ENCODE data around the gene ACD.

GRCh38 chr16:67653789-67654402, 6.2 kb downstream of the ACD start:
- no peak for TF ChIP-seq CTCF (IDR thresholded peaks at IDR 0.05)
- TF ChIP-seq POLR2A (IDR thresholded peaks at IDR 0.05) = no peak

Measured in body of pancreas (tissue), 4 donors.